IPS-NIHi7 (cell line): ENCODE results near the gene WDR91.
A peak's percentile ranks its signal among the peaks of the same experiment; 100 is the strongest.
"Not testable (repeated sequence)": the region's sequence is repeated elsewhere in the genome, so short reads cannot be mapped to it uniquely, and the experiment has no call there.

Source experiments
- DNase-seq: peaks from one replicate; pipeline ENCODE4 v3.0.0; 2012; ENCODE audit warnings: mixed read lengths; ENCODE audit errors: extremely low spot score

The WDR91 gene

GRCh38 chr7:135179321-135179925, 31.9 kb downstream of the WDR91 start:
- no peak for DNase-seq

- DNase-seq, result no peak
Measured at GRCh38 chr7:135178364-135178763, 33.0 kb downstream of the WDR91 start.

GRCh38 chr7:135177028-135177696, 34.2 kb downstream of the WDR91 start:
- peak; percentile 43 for DNase-seq

DNA sequence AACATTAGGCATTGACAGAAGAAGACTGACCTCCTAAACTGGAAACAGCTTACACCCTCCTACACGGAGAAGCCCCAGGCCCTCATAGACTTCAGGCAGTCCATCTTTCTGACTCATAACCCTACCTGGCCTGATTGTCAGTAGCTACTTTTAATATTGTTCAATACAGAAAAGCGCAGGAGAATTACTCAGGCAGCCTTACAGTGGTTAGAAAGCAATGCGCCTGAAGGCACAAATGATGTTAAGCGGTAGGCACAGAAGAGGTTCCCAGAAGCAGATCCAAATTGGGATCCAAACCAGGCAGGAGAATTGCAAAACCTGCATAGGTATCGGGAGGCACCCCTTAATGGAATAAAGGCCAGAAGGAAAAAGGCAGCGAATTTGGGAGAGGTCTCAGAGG, 35.4 kb downstream of the WDR91 start:
- DNase-seq, result no peak

- no peak for DNase-seq
Measured at GRCh38 chr7:135174941-135175340, 36.4 kb downstream of the WDR91 start.

DNA sequence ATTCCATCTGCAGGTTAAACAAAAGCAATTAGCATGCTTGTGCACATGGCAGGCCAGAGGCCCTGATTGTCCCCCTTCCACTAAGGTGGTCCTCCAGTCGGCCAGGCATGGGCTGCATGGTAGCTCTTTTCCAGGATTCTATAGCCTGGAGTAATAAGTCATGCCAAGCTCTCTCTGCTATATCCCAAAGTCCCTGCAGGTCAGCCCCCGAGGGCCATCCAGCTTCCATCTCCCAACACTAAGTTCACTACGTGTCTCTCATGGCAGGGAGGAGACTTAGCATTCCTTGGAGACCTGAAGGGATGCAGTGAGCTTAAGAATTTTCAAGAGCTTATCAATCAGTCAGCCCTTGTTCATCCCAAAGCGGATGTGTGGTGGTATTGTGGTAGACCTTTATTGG, 37.4 kb downstream of the WDR91 start:
- DNase-seq, result not testable (repeated sequence)

DNA sequence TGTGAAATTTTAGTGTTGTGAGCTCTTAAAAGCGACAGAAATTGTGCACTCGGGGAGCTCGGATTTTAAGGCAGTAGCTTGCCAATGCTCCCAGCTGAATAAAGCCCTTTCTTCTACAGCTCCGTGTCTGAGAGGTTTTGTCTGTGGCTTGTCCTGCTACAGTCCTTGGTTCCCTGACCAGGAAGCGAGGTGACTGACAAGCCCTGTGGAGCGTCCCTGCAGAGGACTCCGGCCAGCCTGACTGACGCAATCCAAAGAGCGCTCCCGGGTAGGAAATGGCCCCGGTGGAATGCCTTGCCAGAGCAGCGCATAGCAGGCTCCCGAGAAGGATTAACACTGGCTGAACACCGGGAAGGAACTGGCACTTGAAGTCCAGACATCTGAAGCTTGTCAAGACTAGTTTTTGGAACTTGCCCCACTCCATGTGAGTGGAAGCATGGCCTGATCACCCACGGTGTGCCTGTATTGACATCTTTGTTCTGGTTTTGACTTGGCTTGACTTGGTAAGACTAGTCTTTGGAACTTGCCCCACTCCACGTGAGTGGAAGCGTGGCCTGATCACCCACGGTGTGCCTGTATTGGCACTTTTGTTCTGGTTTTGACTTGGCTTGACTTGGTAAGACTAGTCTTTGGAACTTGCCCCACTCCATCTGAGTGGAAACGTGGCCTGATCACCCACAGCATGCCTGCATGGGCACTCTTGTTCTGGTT, 39.6 kb downstream of the WDR91 start:
- not testable (repeated sequence) for DNase-seq

DNA sequence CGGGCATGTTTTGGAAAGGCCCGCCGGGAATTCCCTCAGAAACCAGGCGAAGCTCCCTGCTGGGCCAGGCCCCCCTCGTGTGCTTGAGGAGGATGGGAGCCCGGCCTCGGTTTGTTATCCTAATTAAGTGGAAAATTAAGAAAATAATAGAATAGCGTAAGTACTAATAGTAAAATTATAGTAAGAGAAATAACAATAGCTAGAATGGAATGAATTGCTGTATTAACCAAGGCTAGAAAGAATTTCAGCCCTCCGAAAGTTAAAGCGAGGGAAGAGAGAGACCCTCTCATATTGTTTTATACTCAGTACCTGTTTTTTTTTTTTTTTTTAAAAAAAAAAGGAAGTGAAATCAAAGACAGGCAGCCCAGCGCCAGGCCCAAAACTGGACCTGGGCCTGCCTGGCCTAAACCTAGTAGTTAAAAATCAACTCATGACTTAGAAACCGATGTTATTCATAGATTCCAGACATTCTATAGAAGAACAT, 40.3 kb downstream of the WDR91 start:
- not testable (repeated sequence) for DNase-seq

DNA sequence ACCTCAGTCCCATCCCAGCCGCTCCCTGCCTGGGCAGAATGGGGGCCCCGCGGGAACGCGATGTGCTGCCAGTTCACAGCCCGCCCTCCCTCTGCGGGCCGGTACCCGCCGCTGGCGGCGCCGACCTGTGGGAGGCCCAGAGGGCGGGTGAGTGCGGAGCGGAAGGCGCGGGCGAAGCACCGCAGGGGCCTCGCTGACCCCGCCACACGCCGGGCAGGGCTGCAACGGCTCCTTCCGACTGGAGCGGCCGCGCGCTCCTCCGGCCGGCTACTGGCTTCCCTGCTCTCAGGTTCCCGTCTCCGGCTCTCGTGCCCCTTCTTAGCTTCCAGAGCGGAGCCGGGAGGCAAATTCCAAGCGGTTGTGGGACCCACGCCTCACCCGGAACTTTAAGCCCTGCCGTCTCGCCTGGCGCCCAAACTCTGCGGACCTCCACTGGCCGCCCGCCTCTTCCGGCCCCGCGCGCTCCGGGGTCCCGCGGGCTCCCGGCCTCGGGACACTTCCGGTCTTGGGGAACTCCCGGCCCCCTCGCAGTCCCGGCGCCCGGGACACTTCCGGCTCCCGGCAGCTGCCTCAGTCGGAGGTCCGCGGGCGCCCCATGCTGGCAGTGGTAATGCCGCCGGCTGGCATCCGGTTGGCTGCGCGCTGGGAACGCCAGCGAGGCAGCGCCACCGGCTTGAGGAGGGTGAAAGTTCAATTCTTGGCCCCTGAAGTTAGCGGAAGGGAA, 40.9 kb downstream of the WDR91 start, which contains the start of gene CYREN:
Gene CYREN, minus strand, starts transcription at position 434 of the 724 bp plus-strand sequence. CDS start 1,785 bp downstream, outside the sequence.
- DNase-seq, result peak; percentile 90

DNA sequence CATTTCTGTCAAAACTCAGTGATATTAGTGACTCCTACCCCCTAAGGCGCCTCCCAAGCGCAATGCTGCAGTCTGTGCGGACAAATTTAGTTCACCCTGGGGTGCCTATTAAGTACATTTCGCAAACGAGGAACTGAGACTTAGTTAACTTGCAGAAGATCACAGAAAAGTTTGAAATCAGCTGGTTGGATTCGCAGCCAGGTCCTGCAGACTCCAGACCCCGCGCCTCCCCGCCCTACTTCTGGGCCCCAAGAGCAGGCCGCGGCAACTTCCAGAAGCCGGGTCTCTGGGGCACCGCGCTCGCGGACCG, 41.4 kb downstream of the WDR91 start:
- no peak for DNase-seq

DNA sequence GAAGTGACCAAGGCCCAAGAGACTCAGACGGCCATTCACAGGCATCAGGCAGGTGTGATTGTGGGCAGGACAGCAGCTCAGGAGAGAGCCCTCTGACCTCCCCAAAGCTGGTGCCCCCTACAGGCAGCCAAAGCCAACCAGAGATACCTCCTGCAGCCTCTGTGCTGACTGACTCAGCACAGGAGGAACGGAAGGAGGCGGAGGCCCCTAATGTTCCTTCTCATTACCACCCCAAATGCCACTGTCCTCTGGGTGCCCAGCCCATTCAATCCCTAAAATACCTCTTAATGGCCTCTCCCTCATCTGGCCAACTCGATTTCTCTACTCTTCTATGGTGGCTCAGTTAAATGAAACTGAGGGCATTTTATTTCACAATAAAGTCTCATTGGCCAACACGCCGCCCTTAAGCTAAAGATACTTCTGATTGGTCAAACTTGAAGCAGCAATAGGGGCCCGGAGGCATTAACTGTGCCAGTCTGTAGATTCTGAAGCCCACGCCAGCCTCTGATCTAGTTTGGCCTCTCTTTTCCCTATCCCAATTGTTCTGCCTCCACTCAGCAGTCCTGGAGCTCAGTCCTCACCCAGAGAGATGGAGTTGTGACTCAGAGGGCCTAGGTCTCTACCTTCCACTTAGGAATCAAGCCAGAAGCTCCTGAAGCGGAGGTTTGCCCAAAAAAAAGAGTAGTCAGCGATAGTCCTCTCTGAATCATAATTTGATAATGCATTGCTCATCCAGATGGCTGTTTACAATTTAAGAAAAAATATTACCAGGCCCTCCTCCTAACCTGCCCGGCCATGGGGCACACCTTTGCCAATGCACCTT, 42.0 kb downstream of the WDR91 start:
- DNase-seq, result peak; percentile 83

GRCh38 chr7:135168489-135169140, 42.7 kb downstream of the WDR91 start:
- no peak for DNase-seq

GRCh38 chr7:135168001-135168400, 43.3 kb downstream of the WDR91 start:
- no peak for DNase-seq

- no peak for DNase-seq
Measured at GRCh38 chr7:135167365-135167917, 43.9 kb downstream of the WDR91 start.

DNA sequence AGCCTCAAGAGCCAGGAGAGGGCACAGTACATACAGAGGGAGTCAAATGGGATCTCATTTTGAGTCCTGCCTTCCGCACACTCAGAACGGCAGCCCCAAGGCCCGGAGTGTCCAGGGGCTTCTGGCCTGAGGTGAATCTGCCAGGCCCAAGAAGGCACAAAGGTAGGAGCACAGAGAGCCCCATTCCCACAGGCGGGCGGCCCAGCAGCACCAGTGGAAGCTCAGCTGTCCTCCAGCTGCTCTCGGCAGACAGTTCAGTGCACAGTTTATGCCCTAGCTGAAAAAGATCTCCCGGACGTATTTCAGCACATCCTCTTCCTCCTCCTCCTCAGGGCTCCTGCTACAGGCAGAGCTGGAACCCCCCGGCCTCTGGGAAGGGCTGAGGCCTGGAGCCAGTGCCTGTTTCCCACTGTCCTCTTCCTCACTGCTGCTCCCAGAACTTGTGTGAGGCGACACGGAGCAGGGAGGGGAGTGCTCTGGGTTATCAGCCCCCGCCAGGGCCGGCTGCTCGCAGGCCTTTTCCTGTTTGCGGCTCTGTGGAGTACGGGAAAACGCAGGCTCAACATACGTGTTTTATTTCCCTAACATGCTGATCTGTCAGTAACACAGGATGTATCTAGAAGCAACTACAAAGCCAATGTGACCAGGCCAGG, 44.9 kb downstream of the WDR91 start:
- DNase-seq, result no peak

DNA sequence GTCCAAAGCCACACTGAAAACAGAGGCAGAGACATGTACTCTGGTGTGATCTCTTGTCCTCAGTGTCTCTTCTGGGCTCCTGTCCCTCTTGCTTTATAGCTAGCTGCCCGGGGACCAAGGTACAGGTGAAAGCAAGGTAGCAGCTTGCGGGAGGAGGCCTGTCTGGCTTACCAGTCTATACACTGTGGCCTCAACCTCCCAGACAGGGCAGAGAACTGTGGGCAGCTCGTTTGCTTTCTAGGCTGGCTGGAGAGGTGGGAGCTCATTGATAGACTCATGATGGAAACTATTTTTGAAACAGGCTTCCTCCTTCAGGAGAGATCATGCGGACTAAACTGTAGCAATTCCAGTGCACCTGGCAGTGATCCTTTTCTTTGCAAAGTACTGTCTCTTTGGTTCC, 45.5 kb downstream of the WDR91 start:
- DNase-seq, result no peak

- no peak for DNase-seq
Measured at GRCh38 chr7:135164357-135165061, 46.8 kb downstream of the WDR91 start.

- no peak for DNase-seq
Measured at GRCh38 chr7:135162382-135163001, 48.8 kb downstream of the WDR91 start.

DNA sequence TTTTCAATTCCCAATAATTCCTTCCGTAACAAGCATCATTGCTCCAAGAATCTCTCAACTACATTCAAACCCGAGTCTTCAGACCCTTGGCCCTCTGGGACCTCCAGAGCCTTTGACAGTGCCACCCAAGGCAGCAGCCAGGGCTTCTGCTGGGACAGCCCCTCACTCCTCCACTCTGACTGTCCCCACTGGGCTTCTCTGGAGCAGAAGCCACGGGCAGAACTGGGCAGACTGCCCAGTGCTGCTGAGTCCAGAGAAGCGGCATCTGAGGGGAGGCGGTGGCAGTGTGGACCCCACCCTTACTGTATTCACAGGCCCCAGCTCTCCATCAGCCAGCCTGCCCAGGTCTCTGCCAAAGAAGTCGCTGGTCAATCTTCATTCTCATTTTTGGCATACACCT, 49.7 kb downstream of the WDR91 start:
- peak; percentile 4 for DNase-seq
